HepG2 (cell line): ENCODE results near the gene MXD3. TPM values are rescaled to one million over a fixed set of nuclear protein-coding genes. Genes with fewer than 3 reads are reported as not detected.

Source experiments
- ATF7-NPFF ChIP-seq: sonication (generic); formaldehyde crosslinking; IDR thresholded peaks from 2 replicates; pipeline ENCODE4 v1.8.1; 2023; ENCODE audit warnings: mild to moderate bottlenecking, low read depth, missing genetic modification reagents, moderate library complexity
- ELF1 ChIP-seq: sonication (generic); formaldehyde crosslinking; IDR thresholded peaks from 2 replicates; pipeline ENCODE4 v1.4.0; 2020; ENCODE audit warnings: missing genetic modification reagents
- FIP1L1 ChIP-seq: fragments of 200-400 bp; formaldehyde crosslinking; IDR thresholded peaks from 2 replicates; pipeline ENCODE4 v1.6.1; 2018; ENCODE audit warnings: low read depth, mild to moderate bottlenecking, low read length, moderate library complexity, borderline replicate concordance; ENCODE audit not compliant: insufficient read depth
- HNRNPL ChIP-seq: fragments of 200-400 bp; formaldehyde crosslinking; IDR thresholded peaks from 2 replicates; pipeline ENCODE4 v1.6.1; 2017; ENCODE audit warnings: mild to moderate bottlenecking, low read depth, low read length
- HOXA9 ChIP-seq: sonication (generic); formaldehyde crosslinking; IDR thresholded peaks from 2 replicates; pipeline ENCODE4 v1.8.1; 2022; ENCODE audit warnings: missing genetic modification reagents, mild to moderate bottlenecking, moderate library complexity, borderline replicate concordance
- KLF12 ChIP-seq: sonication (generic); formaldehyde crosslinking; IDR thresholded peaks from 2 replicates; pipeline ENCODE4 v1.4.0; 2020; ENCODE audit warnings: missing genetic modification reagents, borderline replicate concordance
- MIER3 ChIP-seq: IDR thresholded peaks from 2 replicates; pipeline ENCODE4 v1.6.1; 2016; ENCODE audit warnings: missing compliant biosample characterization, borderline replicate concordance
- PHF20 ChIP-seq: sonication (generic); formaldehyde crosslinking; IDR thresholded peaks from 2 replicates; pipeline ENCODE4 v1.5.0; 2020; ENCODE audit warnings: mild to moderate bottlenecking, missing genetic modification reagents
- SALL1 ChIP-seq: sonication (generic); formaldehyde crosslinking; IDR thresholded peaks from 2 replicates; pipeline ENCODE4 v1.8.0; 2022; ENCODE audit warnings: mild to moderate bottlenecking, missing genetic modification reagents
- SAP130 ChIP-seq: IDR thresholded peaks from 2 replicates; pipeline ENCODE4 v1.6.1; 2016; ENCODE audit warnings: low read depth
- TBX2 ChIP-seq: sonication (generic); formaldehyde crosslinking; IDR thresholded peaks from 2 replicates; pipeline ENCODE4 v1.5.0; 2020; ENCODE audit warnings: missing genetic modification reagents, mild to moderate bottlenecking, borderline replicate concordance
- THAP11 ChIP-seq: IDR thresholded peaks from 2 replicates; pipeline ENCODE4 v1.6.1; 2016; ENCODE audit warnings: missing biosample characterization, missing genetic modification reagents
- ZBTB20 ChIP-seq: sonication (generic); formaldehyde crosslinking; IDR thresholded peaks from 2 replicates; pipeline ENCODE4 v1.8.1; 2023; ENCODE audit warnings: missing genetic modification reagents, low read depth, mild to moderate bottlenecking, borderline replicate concordance
- ZNF564 ChIP-seq: sonication (generic); formaldehyde crosslinking; IDR thresholded peaks from 2 replicates; pipeline ENCODE4 v1.8.1; 2023; ENCODE audit warnings: mild to moderate bottlenecking, missing genetic modification reagents
- ZNF598 ChIP-seq: sonication (generic); formaldehyde crosslinking; IDR thresholded peaks from 2 replicates; pipeline ENCODE4 v1.5.1; 2020; ENCODE audit warnings: mild to moderate bottlenecking, missing genetic modification reagents, borderline replicate concordance
- ZNF660 ChIP-seq: sonication (generic); formaldehyde crosslinking; IDR thresholded peaks from 2 replicates; pipeline ENCODE4 v1.5.1; 2020; ENCODE audit warnings: mild to moderate bottlenecking, low read depth, missing genetic modification reagents, borderline replicate concordance
- ZNF75D ChIP-seq: sonication (generic); formaldehyde crosslinking; IDR thresholded peaks from 2 replicates; pipeline ENCODE4 v1.8.1; 2023; ENCODE audit warnings: missing genetic modification reagents, mild to moderate bottlenecking, borderline replicate concordance
- polyA plus RNA-seq, 8 experiments: library from polyadenylated mRNA; depleted of rRNA in 3 of 8; stranded (reverse) in 7 of 8; unstranded in 1 of 8; fragments of >200 nt; fragmentation: Illumina TruSeq in 4 of 8; extraction: Trizol in 4 of 8; gene quantifications; 2 replicates each; pipeline versions ENCODE4 v1.2.1 to v1.2.3, GENCODE V29; 2011 to 2016; ENCODE audit warnings: low read depth in 4 of 8, missing spikeins in 1 of 8, mixed read lengths in 1 of 8; ENCODE audit not compliant: insufficient read depth in 1 of 8
- total RNA-seq, 5 experiments: library from RNA; depleted of rRNA; stranded (reverse); fragments of >200 nt; fragmentation: Illumina TruSeq; extraction: Trizol; gene quantifications; 2 replicates each; pipeline ENCODE4 v1.2.3, GENCODE V29; 2016; ENCODE audit warnings: low read depth in 1 of 5
- TF ChIP-seq, protein P1 (sequence below): sonication (generic); formaldehyde crosslinking; IDR thresholded peaks from 2 replicates; pipeline ENCODE4 v1.5.0; 2020; ENCODE audit warnings: mild to moderate bottlenecking, missing genetic modification reagents, moderate library complexity
- TF ChIP-seq, protein P2 (sequence below), 2 experiments: sonication (generic) in 1 of 2; formaldehyde crosslinking in 1 of 2; IDR thresholded peaks; 2 replicates each; pipeline versions ENCODE4 v1.4.0 to v1.6.1; 2018 to 2020; ENCODE audit warnings: missing genetic modification reagents in 2 of 2, borderline replicate concordance in 1 of 2, low read depth in 1 of 2, mild to moderate bottlenecking in 1 of 2, missing biosample characterization in 1 of 2
- TF ChIP-seq, protein P3 (sequence below): sonication (generic); formaldehyde crosslinking; IDR thresholded peaks from 2 replicates; pipeline ENCODE4 v1.5.1; 2020; ENCODE audit warnings: mild to moderate bottlenecking, missing genetic modification reagents, borderline replicate concordance

The MXD3 gene
- total and polyA plus RNA-seq, 2 of the 13 experiments (the other 11 are each of a cell fraction or from before 2014, with no cell fraction given), result 10.5 to 12.8 TPM

DNA sequence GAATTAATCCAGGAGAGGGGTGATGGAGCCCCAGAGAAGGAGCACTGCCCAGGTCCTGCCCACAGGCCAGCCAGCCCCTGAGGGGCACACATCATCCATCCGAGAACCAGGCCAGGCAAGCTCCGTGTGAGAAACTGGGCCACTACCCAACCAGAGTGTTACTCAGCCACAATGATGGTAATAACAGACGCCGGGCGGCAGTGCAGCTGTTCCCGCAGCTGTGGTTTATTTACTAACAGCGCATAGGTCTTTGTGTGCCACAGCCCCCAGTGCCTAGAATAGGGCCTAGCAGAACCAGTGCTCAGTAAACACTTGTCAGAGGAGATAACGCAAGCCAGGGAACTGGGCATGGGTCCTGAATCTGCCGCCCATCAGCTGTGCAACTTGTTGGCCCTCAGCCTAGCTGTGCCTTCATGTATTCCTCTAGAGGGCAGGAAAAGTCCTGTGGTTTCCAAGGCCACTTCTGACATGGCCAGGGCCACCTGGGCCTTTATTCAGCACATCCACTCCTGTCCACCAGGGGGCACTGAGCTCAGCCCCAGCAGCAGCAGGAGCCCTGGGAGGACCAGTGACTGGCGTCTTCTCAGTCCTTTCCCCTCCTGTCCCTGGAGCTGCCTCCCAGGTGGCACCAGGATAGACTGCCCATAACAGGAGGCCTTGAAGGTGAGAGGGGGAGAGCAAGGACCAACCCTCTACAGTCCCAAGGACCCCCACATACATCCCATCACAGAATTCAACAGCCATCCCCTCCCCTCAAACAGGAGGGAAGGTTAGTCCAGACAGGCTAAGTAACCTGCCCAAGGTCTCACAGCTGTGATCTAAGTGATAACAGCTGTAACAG, 2.1 kb downstream of the MXD3 start (continued):
- TF ChIP-seq, protein P1, sequence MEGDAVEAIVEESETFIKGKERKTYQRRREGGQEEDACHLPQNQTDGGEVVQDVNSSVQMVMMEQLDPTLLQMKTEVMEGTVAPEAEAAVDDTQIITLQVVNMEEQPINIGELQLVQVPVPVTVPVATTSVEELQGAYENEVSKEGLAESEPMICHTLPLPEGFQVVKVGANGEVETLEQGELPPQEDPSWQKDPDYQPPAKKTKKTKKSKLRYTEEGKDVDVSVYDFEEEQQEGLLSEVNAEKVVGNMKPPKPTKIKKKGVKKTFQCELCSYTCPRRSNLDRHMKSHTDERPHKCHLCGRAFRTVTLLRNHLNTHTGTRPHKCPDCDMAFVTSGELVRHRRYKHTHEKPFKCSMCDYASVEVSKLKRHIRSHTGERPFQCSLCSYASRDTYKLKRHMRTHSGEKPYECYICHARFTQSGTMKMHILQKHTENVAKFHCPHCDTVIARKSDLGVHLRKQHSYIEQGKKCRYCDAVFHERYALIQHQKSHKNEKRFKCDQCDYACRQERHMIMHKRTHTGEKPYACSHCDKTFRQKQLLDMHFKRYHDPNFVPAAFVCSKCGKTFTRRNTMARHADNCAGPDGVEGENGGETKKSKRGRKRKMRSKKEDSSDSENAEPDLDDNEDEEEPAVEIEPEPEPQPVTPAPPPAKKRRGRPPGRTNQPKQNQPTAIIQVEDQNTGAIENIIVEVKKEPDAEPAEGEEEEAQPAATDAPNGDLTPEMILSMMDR, result peak; percentile 95
- TF ChIP-seq ZNF598 (CRISPR knock-in tag), result no peak
- TF ChIP-seq ZNF75D (CRISPR knock-in tag), result no peak
- no peak for TF ChIP-seq KLF12
- no peak for TF ChIP-seq MIER3 (CRISPR knock-in tag)
- no peak for TF ChIP-seq ZNF564 (CRISPR knock-in tag)
- TF ChIP-seq PHF20, result no peak
- TF ChIP-seq, protein P2, sequence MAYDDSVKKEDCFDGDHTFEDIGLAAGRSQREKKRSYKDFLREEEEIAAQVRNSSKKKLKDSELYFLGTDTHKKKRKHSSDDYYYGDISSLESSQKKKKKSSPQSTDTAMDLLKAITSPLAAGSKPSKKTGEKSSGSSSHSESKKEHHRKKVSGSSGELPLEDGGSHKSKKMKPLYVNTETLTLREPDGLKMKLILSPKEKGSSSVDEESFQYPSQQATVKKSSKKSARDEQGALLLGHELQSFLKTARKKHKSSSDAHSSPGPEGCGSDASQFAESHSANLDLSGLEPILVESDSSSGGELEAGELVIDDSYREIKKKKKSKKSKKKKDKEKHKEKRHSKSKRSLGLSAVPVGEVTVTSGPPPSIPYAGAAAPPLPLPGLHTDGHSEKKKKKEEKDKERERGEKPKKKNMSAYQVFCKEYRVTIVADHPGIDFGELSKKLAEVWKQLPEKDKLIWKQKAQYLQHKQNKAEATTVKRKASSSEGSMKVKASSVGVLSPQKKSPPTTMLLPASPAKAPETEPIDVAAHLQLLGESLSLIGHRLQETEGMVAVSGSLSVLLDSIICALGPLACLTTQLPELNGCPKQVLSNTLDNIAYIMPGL (CRISPR knock-in tag; IDR thresholded peaks at IDR 0.05; ENCODE audit: borderline replicate concordance in 1 of 2, low read depth in 1 of 2), result peak; percentile 81 to 89
- TF ChIP-seq ZNF660 (CRISPR knock-in tag), result no peak
- TF ChIP-seq HNRNPL, result no peak
- TF ChIP-seq FIP1L1, result no peak
- TF ChIP-seq THAP11 (CRISPR knock-in tag), result peak; percentile 46
- peak; percentile 77 for TF ChIP-seq SAP130 (CRISPR knock-in tag)
- TF ChIP-seq ZBTB20, result no peak
- peak; percentile 51; the same call in 1 of the 2 replicates for TF ChIP-seq SALL1
- TF ChIP-seq, protein P3, sequence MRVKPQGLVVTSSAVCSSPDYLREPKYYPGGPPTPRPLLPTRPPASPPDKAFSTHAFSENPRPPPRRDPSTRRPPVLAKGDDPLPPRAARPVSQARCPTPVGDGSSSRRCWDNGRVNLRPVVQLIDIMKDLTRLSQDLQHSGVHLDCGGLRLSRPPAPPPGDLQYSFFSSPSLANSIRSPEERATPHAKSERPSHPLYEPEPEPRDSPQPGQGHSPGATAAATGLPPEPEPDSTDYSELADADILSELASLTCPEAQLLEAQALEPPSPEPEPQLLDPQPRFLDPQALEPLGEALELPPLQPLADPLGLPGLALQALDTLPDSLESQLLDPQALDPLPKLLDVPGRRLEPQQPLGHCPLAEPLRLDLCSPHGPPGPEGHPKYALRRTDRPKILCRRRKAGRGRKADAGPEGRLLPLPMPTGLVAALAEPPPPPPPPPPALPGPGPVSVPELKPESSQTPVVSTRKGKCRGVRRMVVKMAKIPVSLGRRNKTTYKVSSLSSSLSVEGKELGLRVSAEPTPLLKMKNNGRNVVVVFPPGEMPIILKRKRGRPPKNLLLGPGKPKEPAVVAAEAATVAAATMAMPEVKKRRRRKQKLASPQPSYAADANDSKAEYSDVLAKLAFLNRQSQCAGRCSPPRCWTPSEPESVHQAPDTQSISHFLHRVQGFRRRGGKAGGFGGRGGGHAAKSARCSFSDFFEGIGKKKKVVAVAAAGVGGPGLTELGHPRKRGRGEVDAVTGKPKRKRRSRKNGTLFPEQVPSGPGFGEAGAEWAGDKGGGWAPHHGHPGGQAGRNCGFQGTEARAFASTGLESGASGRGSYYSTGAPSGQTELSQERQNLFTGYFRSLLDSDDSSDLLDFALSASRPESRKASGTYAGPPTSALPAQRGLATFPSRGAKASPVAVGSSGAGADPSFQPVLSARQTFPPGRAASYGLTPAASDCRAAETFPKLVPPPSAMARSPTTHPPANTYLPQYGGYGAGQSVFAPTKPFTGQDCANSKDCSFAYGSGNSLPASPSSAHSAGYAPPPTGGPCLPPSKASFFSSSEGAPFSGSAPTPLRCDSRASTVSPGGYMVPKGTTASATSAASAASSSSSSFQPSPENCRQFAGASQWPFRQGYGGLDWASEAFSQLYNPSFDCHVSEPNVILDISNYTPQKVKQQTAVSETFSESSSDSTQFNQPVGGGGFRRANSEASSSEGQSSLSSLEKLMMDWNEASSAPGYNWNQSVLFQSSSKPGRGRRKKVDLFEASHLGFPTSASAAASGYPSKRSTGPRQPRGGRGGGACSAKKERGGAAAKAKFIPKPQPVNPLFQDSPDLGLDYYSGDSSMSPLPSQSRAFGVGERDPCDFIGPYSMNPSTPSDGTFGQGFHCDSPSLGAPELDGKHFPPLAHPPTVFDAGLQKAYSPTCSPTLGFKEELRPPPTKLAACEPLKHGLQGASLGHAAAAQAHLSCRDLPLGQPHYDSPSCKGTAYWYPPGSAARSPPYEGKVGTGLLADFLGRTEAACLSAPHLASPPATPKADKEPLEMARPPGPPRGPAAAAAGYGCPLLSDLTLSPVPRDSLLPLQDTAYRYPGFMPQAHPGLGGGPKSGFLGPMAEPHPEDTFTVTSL (CRISPR knock-in tag), result no peak
- TF ChIP-seq ATF7-NPFF (CRISPR knock-in tag), result peak; percentile 32; the same call in 1 of the 2 replicates
- no peak for TF ChIP-seq ELF1
- 0 out of 2 replicates have a peak, but pooled peaks have one; percentile 27 for TF ChIP-seq TBX2 (CRISPR knock-in tag)
- no peak for TF ChIP-seq HOXA9 (CRISPR knock-in tag)
